Measurements from ENCODE around the gene FAM210B. TPM values are rescaled to one million over a fixed set of nuclear protein-coding genes. Genes with fewer than 3 reads are reported as not detected.

Gene FAM210B
- total and polyA plus RNA-seq, 9 of the 15 experiments (the other 6 are each of a cell fraction or from before 2014, with no cell fraction given): 12.1 to 87.3 (median 47.6) TPM

- no peak for TF ChIP-seq CEBPZ (IDR thresholded peaks at IDR 0.05; ENCODE audit: borderline replicate concordance, low read depth, low read length)
- TF ChIP-seq THAP7 (CRISPR knock-in tag; IDR thresholded peaks at IDR 0.05): no peak
- TF ChIP-seq ZNF518B (CRISPR knock-in tag; IDR thresholded peaks at IDR 0.05): no peak
- TF ChIP-seq MAZ (CRISPR knock-in tag; conservative IDR thresholded peaks at IDR 0.05 in 1 of 2, IDR thresholded peaks at IDR 0.05 in 1 of 2): peak in 1 of 2 experiments; percentile 58; a peak in 2 of 4 replicates
- peak; percentile 99 for TF ChIP-seq NCOR1 (IDR thresholded peaks at IDR 0.05)
- TF ChIP-seq ZNF165 (CRISPR knock-in tag; IDR thresholded peaks at IDR 0.05; ENCODE audit: borderline replicate concordance): no peak
- no peak for TF ChIP-seq KLF10 (CRISPR knock-in tag; IDR thresholded peaks at IDR 0.05)
- no peak for TF ChIP-seq ZSCAN32 (CRISPR knock-in tag; IDR thresholded peaks at IDR 0.05)
- TF ChIP-seq E2F8 (IDR thresholded peaks at IDR 0.05; ENCODE audit: low read depth, partially characterized antibody): peak; percentile 67
- no peak for TF ChIP-seq FOS (IDR thresholded peaks at IDR 0.05; ENCODE audit: extremely low read depth, insufficient read length)
- no peak for TF ChIP-seq ZNF224 (CRISPR knock-in tag; IDR thresholded peaks at IDR 0.05)
- TF ChIP-seq HNRNPL (IDR thresholded peaks at IDR 0.05; ENCODE audit: low read depth, low read length): no peak
- no peak for TF ChIP-seq CTCFL (IDR thresholded peaks at IDR 0.05; ENCODE audit: borderline replicate concordance, insufficient read depth, low read depth, low read length, poor library complexity, severe bottlenecking)
- no peak for TF ChIP-seq ZBTB1 (CRISPR knock-in tag; IDR thresholded peaks at IDR 0.05; ENCODE audit: borderline replicate concordance, low read depth)
These were observed 53.1 kb downstream of the FAM210B start, which contains the start of gene CASS4 (continued) for GRCh38 chr20:56411759-56412472.
